ENCODE data around the gene MRTFB. TPM values are rescaled to one million over a fixed set of nuclear protein-coding genes. Genes with fewer than 3 reads are reported as not detected.

Gene MRTFB
- total RNA-seq, 1 experiment from 2014 or later = 7.6 TPM

- in situ Hi-C loops (cut with HindIII; ENCODE audit: low pct_unique_long_range_greater_than_20kb, low sequenced_read_pairs) = no loop called here
- DNase-seq (ENCODE audit: low read depth, low spot score) = no peak
Measured at GRCh38 chr16:14239791-14240190, 168.7 kb downstream of the MRTFB start.

DNA sequence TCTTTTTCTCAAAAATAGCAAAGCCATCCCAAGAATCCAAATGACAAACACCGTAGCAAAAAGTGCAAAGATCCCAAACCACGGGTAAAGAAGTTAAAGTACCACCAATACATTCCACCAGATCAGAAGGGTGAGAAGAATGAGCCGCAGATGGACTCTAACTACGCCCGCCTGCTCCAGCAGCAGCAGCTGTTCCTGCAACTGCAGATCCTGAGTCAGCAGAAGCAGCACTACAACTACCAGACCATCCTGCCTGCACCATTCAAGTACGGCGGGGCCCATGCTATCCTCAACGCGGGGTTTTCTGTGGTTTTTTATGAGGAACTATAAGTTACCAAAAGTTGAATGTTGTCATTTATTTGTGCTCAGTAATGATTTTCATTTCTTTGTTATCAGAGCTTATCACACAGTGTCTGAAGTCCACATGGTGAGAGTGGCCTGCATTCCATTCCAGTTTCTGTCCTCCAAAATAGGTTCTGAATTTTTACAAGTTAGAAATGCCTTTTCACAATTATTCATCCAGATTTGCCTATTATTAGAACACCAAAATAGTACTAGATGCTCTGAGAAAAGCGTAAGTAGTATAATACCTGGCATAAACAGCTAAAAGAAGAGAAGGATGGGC is 169.2 kb downstream of the MRTFB start:
- DNase-seq (ENCODE audit: low read depth, low spot score) = no peak
- in situ Hi-C loops (cut with HindIII; ENCODE audit: low pct_unique_long_range_greater_than_20kb, low sequenced_read_pairs) = no loop called here

GRCh38 chr16:14240964-14241363 is 169.8 kb downstream of the MRTFB start:
- in situ Hi-C loops (cut with HindIII; ENCODE audit: low pct_unique_long_range_greater_than_20kb, low sequenced_read_pairs) = no loop called here
- no peak for DNase-seq (ENCODE audit: low read depth, low spot score)

DNA sequence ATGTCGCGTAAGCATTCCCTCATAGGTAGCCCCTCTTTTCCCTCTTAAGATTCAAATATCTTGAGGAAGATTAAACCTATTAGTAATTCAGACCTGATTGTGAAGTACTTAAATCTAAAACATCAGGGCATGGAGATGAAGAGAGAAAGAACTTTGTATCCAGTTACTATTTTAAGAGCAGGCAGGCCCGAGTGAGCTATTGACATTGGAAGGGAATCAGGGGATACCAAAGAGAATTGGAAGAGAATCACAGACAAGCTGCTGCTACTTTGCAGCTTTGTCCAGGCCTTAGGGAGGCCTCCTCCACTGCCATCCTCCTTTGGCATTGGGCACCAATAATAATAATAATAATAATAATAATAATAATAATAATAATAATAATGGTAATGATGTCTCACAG is 170.5 kb downstream of the MRTFB start:
- in situ Hi-C loops (cut with HindIII; ENCODE audit: low pct_unique_long_range_greater_than_20kb, low sequenced_read_pairs) = no loop called here
- no peak for DNase-seq (ENCODE audit: low read depth, low spot score)

DNA sequence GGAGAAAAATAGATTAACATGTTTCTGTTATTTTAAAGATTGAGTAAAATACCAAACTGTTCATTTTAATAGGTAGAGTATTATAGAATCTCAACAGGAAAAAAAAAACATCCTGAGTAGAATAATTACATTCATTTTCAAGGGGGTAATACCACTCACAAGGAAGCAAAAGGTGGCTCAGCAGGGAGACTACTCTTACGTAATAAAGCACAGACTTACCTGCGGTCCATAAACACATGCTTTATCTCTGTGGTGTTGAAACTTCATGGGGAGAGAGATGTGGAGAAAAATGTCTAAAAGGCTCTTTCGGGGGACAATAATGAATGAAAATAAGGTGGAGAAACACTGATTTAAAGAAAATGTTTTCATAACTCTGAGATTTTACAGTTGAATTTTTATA is 171.7 kb downstream of the MRTFB start:
- in situ Hi-C loops (cut with HindIII; ENCODE audit: low pct_unique_long_range_greater_than_20kb, low sequenced_read_pairs) = no loop called here
- no peak for DNase-seq (ENCODE audit: low read depth, low spot score)

DNA sequence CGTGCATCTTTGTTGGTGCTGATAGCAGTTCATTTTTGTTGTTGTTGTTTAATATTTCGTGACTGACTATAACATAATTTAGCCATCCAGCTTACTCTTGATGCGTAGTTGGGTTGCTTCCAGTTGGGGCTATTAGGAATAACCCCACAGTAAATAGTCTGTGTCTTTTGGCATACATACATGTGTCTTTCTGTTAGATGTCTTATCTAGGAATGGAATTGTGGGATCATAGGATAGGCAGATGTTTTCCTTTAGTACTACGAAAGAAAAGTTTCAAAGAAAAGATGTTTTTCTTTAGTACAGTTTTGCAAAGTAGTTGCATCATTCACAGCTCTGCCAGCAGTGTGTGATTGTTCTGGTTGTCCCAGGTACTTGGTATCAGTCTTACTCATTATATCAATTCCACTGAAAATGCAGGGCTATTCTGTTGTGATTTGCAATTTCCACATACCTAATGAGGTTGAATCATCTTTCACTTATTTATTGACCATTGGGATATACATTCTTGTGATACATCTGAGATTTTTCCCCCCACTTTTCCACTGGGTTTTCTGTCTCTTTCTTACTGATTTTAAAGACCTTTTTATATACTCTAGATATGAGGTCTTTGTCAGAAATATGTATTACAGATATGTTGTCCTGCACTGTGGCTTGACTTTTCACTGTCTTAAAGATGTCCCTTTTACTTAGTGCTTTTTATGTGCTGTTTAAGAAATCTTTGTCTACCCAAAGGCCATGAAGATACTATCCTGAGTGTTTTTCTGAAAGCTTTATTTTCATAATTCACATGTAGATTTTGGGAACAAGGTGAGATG is 173.3 kb downstream of the MRTFB start:
- in situ Hi-C loops (cut with HindIII; ENCODE audit: low pct_unique_long_range_greater_than_20kb, low sequenced_read_pairs) = no loop called here
- no peak for DNase-seq (ENCODE audit: low read depth, low spot score)

DNA sequence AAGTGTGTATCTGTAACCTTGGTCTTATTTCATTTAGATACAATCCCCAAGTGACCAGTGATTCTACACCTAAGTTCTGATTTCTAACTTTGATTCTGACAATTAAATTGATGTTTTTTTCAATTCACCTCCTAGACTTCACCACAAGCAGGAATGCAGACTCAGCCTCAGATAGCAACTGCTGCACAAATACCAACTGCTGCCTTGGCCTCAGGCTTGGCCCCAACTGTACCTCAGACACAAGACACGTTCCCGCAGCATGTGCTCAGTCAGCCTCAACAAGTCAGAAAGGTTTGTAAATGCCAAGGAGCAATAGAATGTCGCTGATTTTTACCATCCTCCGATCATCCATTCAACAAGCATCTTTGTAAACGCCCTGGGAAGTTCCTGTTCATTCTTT is 177.7 kb downstream of the MRTFB start:
- no peak for DNase-seq (ENCODE audit: low read depth, low spot score)
- in situ Hi-C loops (cut with HindIII; ENCODE audit: low pct_unique_long_range_greater_than_20kb, low sequenced_read_pairs) = no loop called here

- peak; percentile 63 for DNase-seq (ENCODE audit: low read depth, low spot score)
- in situ Hi-C loops (cut with HindIII; ENCODE audit: low pct_unique_long_range_greater_than_20kb, low sequenced_read_pairs) = no loop called here
Measured at GRCh38 chr16:14249291-14250032, 178.3 kb downstream of the MRTFB start.

- no peak for DNase-seq (ENCODE audit: low read depth, low spot score)
- in situ Hi-C loops (cut with HindIII; ENCODE audit: low pct_unique_long_range_greater_than_20kb, low sequenced_read_pairs) = no loop called here
Measured at GRCh38 chr16:14251419-14251818, 180.3 kb downstream of the MRTFB start.

DNA sequence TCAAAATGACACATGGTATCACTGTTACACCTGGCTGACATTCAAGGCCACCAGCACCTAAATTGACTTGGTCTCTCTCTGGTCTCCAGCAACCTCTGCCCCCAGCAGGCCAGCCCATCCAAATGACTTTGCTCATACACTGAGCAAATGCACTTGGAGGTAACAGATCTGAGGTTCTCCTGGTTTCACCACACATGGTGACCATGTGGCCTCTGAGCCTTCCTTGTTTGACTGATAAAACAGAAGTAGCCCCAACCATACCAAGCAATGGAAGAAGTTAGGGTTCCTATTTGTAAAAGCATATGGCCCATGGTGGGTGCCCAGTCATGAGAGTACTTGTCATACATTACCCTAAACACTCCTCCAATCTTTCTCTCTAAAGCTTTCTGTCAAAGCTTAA is 181.7 kb downstream of the MRTFB start:
- DNase-seq (ENCODE audit: low read depth, low spot score) = no peak
- in situ Hi-C loops (cut with HindIII; ENCODE audit: low pct_unique_long_range_greater_than_20kb, low sequenced_read_pairs) = no loop called here

- in situ Hi-C loops (cut with HindIII; ENCODE audit: low pct_unique_long_range_greater_than_20kb, low sequenced_read_pairs) = no loop called here
- DNase-seq (ENCODE audit: low read depth, low spot score) = peak; percentile 99
Measured at GRCh38 chr16:14263011-14263410, 191.9 kb downstream of the MRTFB start.

GRCh38 chr16:14263769-14264168 is 192.7 kb downstream of the MRTFB start:
- in situ Hi-C loops (cut with HindIII; ENCODE audit: low pct_unique_long_range_greater_than_20kb, low sequenced_read_pairs) = no loop called here
- peak; percentile 58 for DNase-seq (ENCODE audit: low read depth, low spot score)

GRCh38 chr16:14264327-14264943 is 193.3 kb downstream of the MRTFB start:
- in situ Hi-C loops (cut with HindIII; ENCODE audit: low pct_unique_long_range_greater_than_20kb, low sequenced_read_pairs) = no loop called here
- DNase-seq (ENCODE audit: low read depth, low spot score) = no peak

GRCh38 chr16:14268073-14268472 is 197.0 kb downstream of the MRTFB start:
- DNase-seq (ENCODE audit: low read depth, low spot score) = no peak
- in situ Hi-C loops (cut with HindIII; ENCODE audit: low pct_unique_long_range_greater_than_20kb, low sequenced_read_pairs) = no loop called here

- in situ Hi-C loops (cut with HindIII; ENCODE audit: low pct_unique_long_range_greater_than_20kb, low sequenced_read_pairs) = no loop called here
- no peak for DNase-seq (ENCODE audit: low read depth, low spot score)
Measured at GRCh38 chr16:14275934-14276333, 204.8 kb downstream of the MRTFB start.

DNA sequence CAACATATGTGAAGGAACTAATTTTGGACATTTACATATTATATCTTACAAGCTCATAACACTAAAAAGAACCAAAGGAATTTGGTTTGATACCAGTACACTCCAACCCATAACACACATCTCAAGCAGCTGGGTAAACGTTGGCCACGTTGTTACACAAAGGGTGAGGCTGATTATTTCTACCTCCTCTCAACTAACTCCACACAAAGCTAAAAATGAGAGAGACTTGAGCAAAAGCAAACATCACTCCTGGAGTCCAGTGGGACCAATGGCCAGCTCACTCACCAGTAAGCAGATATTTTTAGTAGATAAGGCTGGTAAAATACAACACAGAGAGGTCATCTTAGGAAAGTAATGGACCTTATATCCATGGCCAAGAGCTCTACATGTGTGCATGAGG is 207.6 kb downstream of the MRTFB start:
- in situ Hi-C loops (cut with HindIII; ENCODE audit: low pct_unique_long_range_greater_than_20kb, low sequenced_read_pairs) = no loop called here
- no peak for DNase-seq (ENCODE audit: low read depth, low spot score)

GRCh38 chr16:14280541-14280940 is 209.4 kb downstream of the MRTFB start:
- DNase-seq (ENCODE audit: low read depth, low spot score) = no peak
- in situ Hi-C loops (cut with HindIII; ENCODE audit: low pct_unique_long_range_greater_than_20kb, low sequenced_read_pairs) = no loop called here

DNA sequence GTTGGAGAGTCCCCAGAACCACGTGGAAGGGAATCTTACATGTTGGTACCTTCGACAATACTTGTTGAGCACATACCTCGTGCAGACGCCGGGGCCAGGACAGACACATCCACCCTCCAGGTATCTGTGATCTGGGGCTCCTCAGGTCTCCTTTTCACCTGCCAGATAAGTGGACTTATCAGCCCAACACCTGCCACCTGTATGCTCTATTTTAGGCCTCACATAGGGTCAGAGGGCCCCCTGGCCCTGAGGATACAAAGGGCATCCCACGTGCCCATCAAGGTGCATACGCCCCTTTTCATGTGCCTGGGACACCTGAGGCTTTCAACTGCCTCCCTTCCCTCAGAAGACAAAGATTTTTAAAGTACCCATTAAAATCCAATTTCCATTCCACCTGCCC is 212.7 kb downstream of the MRTFB start:
- in situ Hi-C loops (cut with HindIII; ENCODE audit: low pct_unique_long_range_greater_than_20kb, low sequenced_read_pairs) = no loop called here
- no peak for DNase-seq (ENCODE audit: low read depth, low spot score)

Measured in SK-MEL-5 (cell line).